H1 (cell line): ENCODE results near the gene KCNN4.

Experiments used
- CHD7 ChIP-seq: fragments of 300-600 bp; sonication (generic); IDR thresholded peaks from 2 replicates; pipeline ENCODE4 v1.7.1; 2012; ENCODE audit warnings: low read length, moderate library complexity, mild to moderate bottlenecking, inconsistent platforms; ENCODE audit not compliant: insufficient replicate concordance
- JUND ChIP-seq: IDR thresholded peaks from 2 replicates; pipeline ENCODE4 v1.6.1; 2011; ENCODE audit warnings: mild to moderate bottlenecking, improper control_type of control experiment, low read length

GRCh38 chr19:43798026-43798545 is 17.3 kb upstream of the KCNN4 start:
- TF ChIP-seq JUND (no peak), CHD7 (no peak)
